GM12878 (cell line): Measurements from ENCODE around the gene UBR3.

ENCODE experiments used
- POLR2A ChIP-seq: IDR thresholded peaks from 2 replicates; pipeline ENCODE4 v1.6.1; 2011; ENCODE audit warnings: low read depth, mild to moderate bottlenecking, low read length
- ZNF207 ChIP-seq: fragments of 450-650 bp; IDR thresholded peaks from 2 replicates; pipeline ENCODE4 v1.6.1; 2014; ENCODE audit warnings: antibody characterized with exemption, mild to moderate bottlenecking, borderline replicate concordance

DNA sequence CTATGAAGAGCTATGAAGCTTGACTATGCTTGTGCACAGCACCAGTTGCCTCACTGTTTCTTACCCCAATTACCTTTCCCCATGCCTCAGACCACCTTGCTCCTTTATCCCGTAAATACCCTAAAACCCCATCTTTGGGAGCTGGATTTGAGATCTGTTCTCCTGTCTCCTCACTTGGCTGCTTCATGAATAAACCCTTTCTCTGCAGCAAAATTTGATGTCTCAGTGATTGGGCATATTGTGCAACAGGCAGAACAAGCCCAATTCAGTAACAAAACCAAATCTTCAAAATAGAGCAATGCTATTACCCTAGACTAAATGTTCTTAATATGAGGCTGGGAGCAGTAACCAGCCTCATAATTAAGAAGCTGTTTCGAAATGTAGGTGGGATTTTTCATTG, 32.1 kb upstream of the UBR3 start:
- TF ChIP-seq ZNF207 (no peak), POLR2A (no peak)
